ENCODE measurements around the gene HDDC3. TPM values are rescaled to one million over a fixed set of nuclear protein-coding genes. Genes with fewer than 3 reads are reported as not detected.

HDDC3 gene
- total and polyA plus RNA-seq, 9 of the 15 experiments (the other 6 are each of a cell fraction or from before 2014, with no cell fraction given) = 14.9 to 55.8 (median 36.9) TPM

GRCh38 chr15:90889736-90890456 is 42.5 kb downstream of the HDDC3 start:
- intact Hi-C loops (cut with micrococcal nuclease) = loop anchor here (5.0 to 10.0 kb wide), 4 partner anchors 73 to 565 kb away; no protein-coding TSS in a partner anchor
- no peak for DNase-seq (ENCODE audit: extremely low read depth in 1 of 4, low spot score in 3 of 4)
- FAIRE-seq = no peak
- H3K4me1 ChIP-seq (replicated peaks in 1 of 2; ENCODE audit: control insufficient read depth in 2 of 2, insufficient read depth in 2 of 2, low read length in 2 of 2) = peaks cover 10 to 66% of the 10 kb centered on the region in 2 experiments; a peak in 4 of 5 replicates
- H3K4me3 ChIP-seq = no peak overlapping the region
- BruUV-seq (replicated peaks) = no TSS peak
- peak overlapping the region; percentile 41; the same call in 1 of the 2 replicates for H2AFZ ChIP-seq (ENCODE audit: low read depth, low read length)
- ChIA-PET POLR2A (interaction anchor here (0.6 to 2.9 kb wide), 5 partner anchors 9 to 26 kb away, joined by 3 to 12 read pairs (median 4); partner anchors contain the start of gene MAN2A2), CTCF (ENCODE audit: low intra/inter-chr PET ratio) (no interaction called here)
- no peaks in the 10 kb centered on the region for H3K36me3 ChIP-seq (ENCODE audit: control insufficient read depth, insufficient read depth, low read length)
- TF ChIP-seq PBX2 (CRISPR knock-in tag; IDR thresholded peaks at IDR 0.05; ENCODE audit: low read depth) (no peak), PBX2 (tag; conservative IDR thresholded peaks at IDR 0.05; ENCODE audit: low read depth) (no peak), POLR2G (IDR thresholded peaks at IDR 0.05; ENCODE audit: low read depth, low read length) (peak; percentile 25; the same call in 1 of the 2 replicates)
- no peak for ATAC-seq
- H3K27ac ChIP-seq (ENCODE audit: extremely low read depth, low read depth, low read length) = no peak overlapping the region
- WGBS (ENCODE audit: insufficient coverage, low coverage, missing lambda C conversion rate) = 79% methylated on average over 17 of the region's 31 CpGs
- H4K20me1 ChIP-seq (replicated peaks; ENCODE audit: control insufficient read depth, insufficient read depth, low read length) = no peaks in the 10 kb centered on the region
- no peaks in the 10 kb centered on the region for H3K79me2 ChIP-seq (ENCODE audit: control insufficient read depth, insufficient read depth, low read length)
- H3K4me2 ChIP-seq (ENCODE audit: insufficient read depth, low read length) = no peak overlapping the region
- H3K9me1 ChIP-seq (ENCODE audit: control insufficient read depth, insufficient read depth, low read length) = no peaks in the 10 kb centered on the region
- H3K9me3 ChIP-seq (replicated peaks; ENCODE audit: control insufficient read depth, insufficient read depth, low read depth, low read length) = no peaks in the 10 kb centered on the region
- peak overlapping the region in 1 of 2 experiments; percentile 84; a peak in 2 of 4 replicates for H3K9ac ChIP-seq (ENCODE audit: insufficient read depth in 1 of 2, low read depth in 2 of 2, low read length in 2 of 2)
- in situ Hi-C loops (cut with MboI) = loop anchor here (5.0 to 10.0 kb wide), 3 partner anchors 243 to 575 kb away; no protein-coding TSS in a partner anchor
- no peaks in the 10 kb centered on the region for H3K27me3 ChIP-seq (ENCODE audit: control insufficient read depth in 2 of 2, insufficient read depth in 2 of 2, low read length in 2 of 2)
